ENCODE results near the gene ARMS2. TPM values are rescaled to one million over a fixed set of nuclear protein-coding genes. Genes with fewer than 3 reads are reported as not detected.

Gene ARMS2
- polyA plus RNA-seq, 1 of the 3 experiments (the other 2 are of a cell fraction) = not detected

GRCh38 chr10:122505885-122506645 is 51.6 kb downstream of the ARMS2 start:
- no peaks in the 10 kb centered on the region for H3F3A ChIP-seq (replicated peaks; ENCODE audit: insufficient read depth)
- H3K79me2 ChIP-seq (ENCODE audit: insufficient read depth) = peaks cover 12% of the 10 kb centered on the region; the same call in 1 of the 2 replicates
- POLR2A ChIA-PET = no interaction called here

More at GRCh38 chr10:122505885-122506645, 51.6 kb downstream of the ARMS2 start:
- no peaks in the 10 kb centered on the region for H4K20me1 ChIP-seq (ENCODE audit: insufficient read depth)
- TF ChIP-seq MAX (IDR thresholded peaks at IDR 0.05; ENCODE audit: low read depth) = no peak
- no peak for TF ChIP-seq REST (IDR thresholded peaks at IDR 0.05; ENCODE audit: low read depth, low read length)
- TF ChIP-seq GABPA (IDR thresholded peaks at IDR 0.05; ENCODE audit: low read depth) = no peak
- no peak for TF ChIP-seq TCF12 (IDR thresholded peaks at IDR 0.05)
- no peak for TF ChIP-seq RFX5 (IDR thresholded peaks at IDR 0.05; ENCODE audit: low read length)
- no peak for TF ChIP-seq SIN3A (IDR thresholded peaks at IDR 0.05; ENCODE audit: borderline replicate concordance, low read depth, low read length)
- TF ChIP-seq NFIC (IDR thresholded peaks at IDR 0.05; ENCODE audit: borderline replicate concordance) = no peak
- no peak for TF ChIP-seq YY1 (IDR thresholded peaks at IDR 0.05; ENCODE audit: low read depth)
- TF ChIP-seq CHD2 (IDR thresholded peaks at IDR 0.05; ENCODE audit: low read length, partially characterized antibody) = no peak
- TF ChIP-seq ZBTB33 (IDR thresholded peaks at IDR 0.05; ENCODE audit: borderline replicate concordance, low read depth) = no peak
- TF ChIP-seq FOXM1 (IDR thresholded peaks at IDR 0.05; ENCODE audit: low read depth) = no peak
- TF ChIP-seq EZH2phosphoT487 (IDR thresholded peaks at IDR 0.05; ENCODE audit: borderline replicate concordance, low read depth) = no peak
- TF ChIP-seq NRF1 (IDR thresholded peaks at IDR 0.05; ENCODE audit: low read depth, low read length) = no peak
- TF ChIP-seq GATA2 (CRISPR knock-in tag; IDR thresholded peaks at IDR 0.05) = no peak
- TF ChIP-seq FOSL2 (IDR thresholded peaks at IDR 0.05; ENCODE audit: borderline replicate concordance, low read depth) = no peak
- no peak for TF ChIP-seq EP300 (IDR thresholded peaks at IDR 0.05; ENCODE audit: borderline replicate concordance in 1 of 2, low read depth in 1 of 2, low read length in 1 of 2)
- no peak for TF ChIP-seq TEAD4 (IDR thresholded peaks at IDR 0.05; ENCODE audit: borderline replicate concordance, insufficient read depth)
- no peak for TF ChIP-seq POLR2AphosphoS5 (IDR thresholded peaks at IDR 0.05; ENCODE audit: low read depth, low read length)
- H2AFZ ChIP-seq (ENCODE audit: low read depth) = no peak overlapping the region
- no peak overlapping the region for H3K4me3 ChIP-seq (ENCODE audit: low read depth in 2 of 2, low read length in 1 of 2)
- peaks cover 7 to 20% of the 10 kb centered on the region in 2 experiments; a peak in 3 of 4 replicates for H3K4me1 ChIP-seq (ENCODE audit: control insufficient read depth in 1 of 2, insufficient read depth in 2 of 2, low read depth in 1 of 2, low read length in 1 of 2)
- no peak overlapping the region for H3K9ac ChIP-seq
- H3K4me2 ChIP-seq = no peak overlapping the region
- H3K27me3 ChIP-seq (ENCODE audit: insufficient read depth) = no peaks in the 10 kb centered on the region
- H3K9me2 ChIP-seq = no peaks in the 10 kb centered on the region
- no peak for DNase-seq
- no peaks in the 10 kb centered on the region for H3K9me3 ChIP-seq
- peaks cover 23 to 31% of the 10 kb centered on the region in 2 experiments for H3K36me3 ChIP-seq (replicated peaks in 1 of 2; ENCODE audit: control insufficient read depth in 1 of 2, insufficient read depth in 2 of 2, low read length in 1 of 2)
- CTCF ChIA-PET = interaction anchor here (1.2 kb wide), 1 partner anchor 59 kb away, joined by 3 read pairs; no protein-coding TSS in a partner anchor
- WGBS (ENCODE audit: low lambda C conversion rate) = 92% methylated on average over 9 of the region's 15 CpGs
- no peak overlapping the region for H3K27ac ChIP-seq (ENCODE audit: low read depth in 2 of 2, low read length in 1 of 2)

Small RNA genes lying within 50 kb of the gene (small RNA-seq; reads per million reads assigned to genes)
- gene MIR3941 = 0 to 2.6 (median 0) reads per million in 7 experiments

Other genes with a start within 250 kb of the ARMS2 start
- gene BTBD16, start 183.4 kb upstream of the ARMS2 start, polyA plus RNA-seq (2012; rRNA removed) = 0.03 TPM in 1 of 2 replicates, not detected in the other
- gene PLEKHA1, start 79.9 kb upstream of the ARMS2 start, polyA plus RNA-seq (2012; rRNA removed) = 8.4 and 10.6 TPM in 2 replicates
- gene HTRA1, start 6.9 kb downstream of the ARMS2 start, polyA plus RNA-seq (2012; rRNA removed) = 291 and 339 TPM in 2 replicates
- not detected in 2 replicates for gene DMBT1, start 106.1 kb downstream of the ARMS2 start, polyA plus RNA-seq (2012; rRNA removed)
- gene C10orf120, start 245.2 kb downstream of the ARMS2 start, polyA plus RNA-seq (2012; rRNA removed) = not detected in 2 replicates